22Rv1 (cell line): Measurements from ENCODE around the gene GPR89B.
"Not testable (repeated sequence)": the region's sequence is repeated elsewhere in the genome, so short reads cannot be mapped to it uniquely, and the experiment has no call there.

Experiments used
- H3K27ac ChIP-seq: fragments of 450-650 bp; 2 replicates; pipeline ENCODE4 v1.5.1; 2017
- CTCF ChIP-seq: fragments of 450-650 bp; IDR thresholded peaks from 2 replicates; pipeline ENCODE4 v1.5.1; 2017; ENCODE audit warnings: mild to moderate bottlenecking
- ZFX ChIP-seq: fragments of 450-650 bp; IDR thresholded peaks from 2 replicates; pipeline ENCODE4 v1.6.1; 2017; ENCODE audit warnings: antibody characterized with exemption, borderline replicate concordance

Gene GPR89B

GRCh38 chr1:147993825-147994615 lies 65.8 kb downstream of the GPR89B start:
- H3K27ac ChIP-seq, result not testable (repeated sequence)

- not testable (repeated sequence) for H3K27ac ChIP-seq
These were observed 67.9 kb downstream of the GPR89B start for GRCh38 chr1:147996088-147996487.

- not testable (repeated sequence) for H3K27ac ChIP-seq
These were observed 79.5 kb downstream of the GPR89B start for GRCh38 chr1:148007724-148008123.

- no peak overlapping the region for H3K27ac ChIP-seq
- no peak for TF ChIP-seq ZFX
- no peak for TF ChIP-seq CTCF
These were observed 82.3 kb downstream of the GPR89B start for GRCh38 chr1:148010527-148010926.

- H3K27ac ChIP-seq, result not testable (repeated sequence)
These were observed 85.2 kb downstream of the GPR89B start for GRCh38 chr1:148013177-148014144.

- not testable (repeated sequence) for H3K27ac ChIP-seq
These were observed 86.3 kb downstream of the GPR89B start for GRCh38 chr1:148014289-148015200.

- H3K27ac ChIP-seq, result not testable (repeated sequence)
These were observed 96.7 kb downstream of the GPR89B start for GRCh38 chr1:148024918-148025317.

GRCh38 chr1:148027004-148027403 lies 98.8 kb downstream of the GPR89B start:
- H3K27ac ChIP-seq, result not testable (repeated sequence)

GRCh38 chr1:148032247-148032646 lies 104.0 kb downstream of the GPR89B start:
- H3K27ac ChIP-seq, result not testable (repeated sequence)

GRCh38 chr1:148032690-148033089 lies 104.5 kb downstream of the GPR89B start:
- not testable (repeated sequence) for H3K27ac ChIP-seq

GRCh38 chr1:148033147-148033546 lies 104.9 kb downstream of the GPR89B start:
- H3K27ac ChIP-seq, result not testable (repeated sequence)

- peak overlapping the region; percentile 92 for H3K27ac ChIP-seq
These were observed 109.7 kb downstream of the GPR89B start for GRCh38 chr1:148037850-148038461.

GRCh38 chr1:148038462-148039333 lies 110.5 kb downstream of the GPR89B start:
- H3K27ac ChIP-seq, result peak overlapping the region; percentile 92
